Ovary (tissue), 9 donors: ENCODE results near the gene GBP5. TPM values are rescaled to one million over a fixed set of nuclear protein-coding genes. Genes with fewer than 3 reads are reported as not detected.
A peak's percentile ranks its signal among the peaks of the same experiment; 100 is the strongest.

Source experiments
- DNase-seq, 5 donors: peaks; one replicate each; pipeline ENCODE4 v3.0.0-alpha.2; 2019 to 2020
- H3K27ac ChIP-seq, 2 donors: fragments of 200-600 bp; one replicate each; pipeline versions ENCODE4 v1.5.1 to v1.8.0; 2019 to 2022
- H3K27me3 ChIP-seq: fragments of 200-600 bp; one replicate; pipeline ENCODE4 v1.8.0; 2022
- H3K36me3 ChIP-seq: fragments of 200-600 bp; sonication (generic); one replicate; pipeline ENCODE4 v1.5.1; 2019
- H3K4me1 ChIP-seq: one replicate; pipeline ENCODE4 v1.8.1; 2013; ENCODE audit warnings: mild to moderate bottlenecking, moderate library complexity; ENCODE audit not compliant: insufficient read depth
- H3K4me3 ChIP-seq: fragments of 200-600 bp; sonication (generic); one replicate; pipeline ENCODE4 v1.5.1; 2017
- H3K9me3 ChIP-seq, 2 donors: fragments of 200-600 bp in 1 of 2; sonication (generic) in 1 of 2; one replicate each; pipeline versions ENCODE4 v1.5.1 to v1.8.1; 2013 to 2019; ENCODE audit warnings: mild to moderate bottlenecking in 1 of 2, moderate library complexity in 1 of 2
- EP300 ChIP-seq: sonication (generic); formaldehyde crosslinking; IDR thresholded peaks from one replicate; pipeline ENCODE4 v1.6.1; 2017; ENCODE audit warnings: antibody characterized with exemption
- POLR2A ChIP-seq: fragments of 450-650 bp; IDR thresholded peaks from one replicate; pipeline ENCODE4 v1.6.1; 2017; ENCODE audit warnings: antibody characterized with exemption, mild to moderate bottlenecking, moderate library complexity
- WGBS, 3 donors: extraction: QIAGEN DNeasy Blood & Tissue Kit in 1 of 3; methylation state at CpG; one replicate each; pipeline versions ENCODE4 v1.1.5 to v1.1.7; 2013 to 2017; 5-methylcytosine and 5-hydroxymethylcytosine counted together
- intact Hi-C, 4 donors: fragments of 100-400 bp; cut with DNase I; formaldehyde crosslinking; loops; one replicate each; pipeline versions ENCODE4 v1.11.0 to v1.15.1; 2022 to 2023
- polyA plus RNA-seq, 2 donors: library from polyadenylated mRNA; stranded (reverse); fragments of 200-250 nt in 1 of 2; fragments of 350-450 nt in 1 of 2; fragmentation: Illumina TruSeq in 1 of 2; extraction: RNeasy Lipid Tissue Mini Kit (QIAGEN cat#74804) in 1 of 2; gene quantifications; one replicate each; pipeline ENCODE4 v1.2.3, GENCODE V29; 2013 to 2014
- total RNA-seq, 7 donors: library from RNA; depleted of rRNA in 2 of 7; stranded (reverse); fragments of >200 nt in 2 of 7; fragmentation: NEBNext Ultra II Directional in 3 of 7; extraction: Animal tissue kit (Norgen Biotek cat#: 25700) in 3 of 7; gene quantifications; one replicate each; pipeline versions ENCODE4 v1.1.0 to v1.2.4, GENCODE V29; 2016 to 2023
- TF ChIP-seq, protein P1 (sequence below), 3 donors: fragments of 450-650 bp in 2 of 3; fragments of 200-600 bp in 1 of 3; IDR thresholded peaks; one replicate each; pipeline versions ENCODE4 v1.5.1 to v1.8.0; 2016 to 2022; ENCODE audit warnings: antibody characterized with exemption in 3 of 3, mild to moderate bottlenecking in 1 of 3
- donor health status: DM: no; HTN: no; CAD: no; lungs with moderate emphysema.
- donor health status: DM: no; HTN: no; CAD: no.
- donor health status: Bipolar disorder and iron deficiency.
- donor health status: DM: yes; HTN: yes; CAD: no.
- donor health status: DM: no; HTN: no; CAD: no.
- donor health status: DM: yes; HTN: yes; CAD: no.

Gene GBP5
- total and polyA plus RNA-seq, 9 donors: 0.77 to 8.6 (median 1.4) TPM

GRCh38 chr1:89271341-89272015, 1.2 kb downstream of the GBP5 start:
- Histone ChIP-seq H3K4me3 (no peak overlapping the region), H3K9me3 (no peaks in the 10 kb centered on the region), H3K36me3 (no peaks in the 10 kb centered on the region), H3K4me1 (no peaks in the 10 kb centered on the region), H3K27ac (no peak overlapping the region), H3K27me3 (no peaks in the 10 kb centered on the region)
- intact Hi-C loops: loop anchor here in 1 of 4 donors (10.0 kb wide), 1 partner anchor 77 kb away; the partner anchor contains the start of gene GBP4
- DNase-seq: no peak
- 30 to 33% (median 31%) methylated on average over 3 of the region's 3 CpGs for WGBS, 3 donors
- TF ChIP-seq, protein P1, sequence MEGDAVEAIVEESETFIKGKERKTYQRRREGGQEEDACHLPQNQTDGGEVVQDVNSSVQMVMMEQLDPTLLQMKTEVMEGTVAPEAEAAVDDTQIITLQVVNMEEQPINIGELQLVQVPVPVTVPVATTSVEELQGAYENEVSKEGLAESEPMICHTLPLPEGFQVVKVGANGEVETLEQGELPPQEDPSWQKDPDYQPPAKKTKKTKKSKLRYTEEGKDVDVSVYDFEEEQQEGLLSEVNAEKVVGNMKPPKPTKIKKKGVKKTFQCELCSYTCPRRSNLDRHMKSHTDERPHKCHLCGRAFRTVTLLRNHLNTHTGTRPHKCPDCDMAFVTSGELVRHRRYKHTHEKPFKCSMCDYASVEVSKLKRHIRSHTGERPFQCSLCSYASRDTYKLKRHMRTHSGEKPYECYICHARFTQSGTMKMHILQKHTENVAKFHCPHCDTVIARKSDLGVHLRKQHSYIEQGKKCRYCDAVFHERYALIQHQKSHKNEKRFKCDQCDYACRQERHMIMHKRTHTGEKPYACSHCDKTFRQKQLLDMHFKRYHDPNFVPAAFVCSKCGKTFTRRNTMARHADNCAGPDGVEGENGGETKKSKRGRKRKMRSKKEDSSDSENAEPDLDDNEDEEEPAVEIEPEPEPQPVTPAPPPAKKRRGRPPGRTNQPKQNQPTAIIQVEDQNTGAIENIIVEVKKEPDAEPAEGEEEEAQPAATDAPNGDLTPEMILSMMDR (IDR thresholded peaks at IDR 0.05): no peak
- TF ChIP-seq EP300 (no peak), POLR2A (no peak)

DNA sequence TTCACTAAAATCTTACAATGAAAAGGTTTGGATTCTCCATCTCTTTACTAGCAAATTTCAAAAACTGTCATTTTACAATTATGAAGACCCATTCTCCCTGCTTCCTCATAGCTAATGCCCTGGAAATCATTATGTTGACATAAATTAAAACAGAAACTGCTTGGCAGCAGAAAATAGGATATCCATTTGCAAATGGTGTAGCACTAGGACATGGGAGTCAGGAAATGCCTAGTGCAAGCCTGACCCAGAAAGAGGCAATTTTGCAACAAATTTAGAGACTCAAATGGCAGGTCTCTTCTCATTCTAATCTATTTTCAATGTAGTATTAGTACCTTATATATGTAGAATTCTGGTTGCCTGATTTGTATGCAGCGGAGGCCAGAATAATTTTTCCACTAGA, 2.2 kb downstream of the GBP5 start:
- WGBS, 3 donors: 94 to 100% (median 97%) methylated on average over 1 of the region's 1 CpG
- no peaks in the 10 kb centered on the region for H3K36me3 ChIP-seq
- no peaks in the 10 kb centered on the region for H3K4me1 ChIP-seq
- no peaks in the 10 kb centered on the region for H3K27me3 ChIP-seq
- H3K27ac ChIP-seq: no peak overlapping the region
- TF ChIP-seq EP300 (no peak), POLR2A (no peak)
- TF ChIP-seq, protein P1 (IDR thresholded peaks at IDR 0.05): no peak
- DNase-seq: no peak
- H3K4me3 ChIP-seq: no peak overlapping the region
- H3K9me3 ChIP-seq: no peaks in the 10 kb centered on the region
- intact Hi-C loops: loop anchor here in 1 of 4 donors (10.0 kb wide), 1 partner anchor 76 kb away; the partner anchor contains the start of gene GBP4

DNA sequence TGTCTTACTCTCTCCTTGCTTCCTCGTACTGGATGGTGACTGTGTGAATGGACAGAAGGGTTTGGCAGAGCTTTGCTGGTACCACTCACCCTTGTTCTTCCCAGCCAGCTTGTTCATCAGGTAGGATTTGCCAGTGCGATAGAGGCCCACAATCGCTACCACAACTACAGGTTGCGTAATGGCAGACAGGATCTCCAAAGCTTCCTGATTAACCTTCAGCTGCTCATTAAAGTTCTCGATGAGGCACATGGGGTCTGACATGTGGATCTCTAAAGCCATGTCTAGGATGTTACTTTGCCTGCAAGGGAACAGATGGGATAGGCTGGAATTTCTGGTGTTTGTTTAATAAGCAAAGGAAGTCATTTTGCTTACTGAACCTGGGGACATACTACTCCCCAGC, 3.4 kb downstream of the GBP5 start:
- Histone ChIP-seq H3K9me3 (no peaks in the 10 kb centered on the region), H3K36me3 (no peaks in the 10 kb centered on the region), H3K27ac (no peak overlapping the region), H3K4me3 (no peak overlapping the region), H3K4me1 (no peaks in the 10 kb centered on the region), H3K27me3 (no peaks in the 10 kb centered on the region)
- no peak for DNase-seq
- intact Hi-C loops: no loop called here
- TF ChIP-seq, protein P1 (IDR thresholded peaks at IDR 0.05): no peak
- no peak for TF ChIP-seq POLR2A
- TF ChIP-seq EP300: no peak
- WGBS, 3 donors: 84 to 87% (median 87%) methylated on average over 5 of the region's 5 CpGs

GRCh38 chr1:89262643-89263042, 10.0 kb downstream of the GBP5 start:
- intact Hi-C loops: no loop called here
- H3K4me3 ChIP-seq: no peak overlapping the region

DNA sequence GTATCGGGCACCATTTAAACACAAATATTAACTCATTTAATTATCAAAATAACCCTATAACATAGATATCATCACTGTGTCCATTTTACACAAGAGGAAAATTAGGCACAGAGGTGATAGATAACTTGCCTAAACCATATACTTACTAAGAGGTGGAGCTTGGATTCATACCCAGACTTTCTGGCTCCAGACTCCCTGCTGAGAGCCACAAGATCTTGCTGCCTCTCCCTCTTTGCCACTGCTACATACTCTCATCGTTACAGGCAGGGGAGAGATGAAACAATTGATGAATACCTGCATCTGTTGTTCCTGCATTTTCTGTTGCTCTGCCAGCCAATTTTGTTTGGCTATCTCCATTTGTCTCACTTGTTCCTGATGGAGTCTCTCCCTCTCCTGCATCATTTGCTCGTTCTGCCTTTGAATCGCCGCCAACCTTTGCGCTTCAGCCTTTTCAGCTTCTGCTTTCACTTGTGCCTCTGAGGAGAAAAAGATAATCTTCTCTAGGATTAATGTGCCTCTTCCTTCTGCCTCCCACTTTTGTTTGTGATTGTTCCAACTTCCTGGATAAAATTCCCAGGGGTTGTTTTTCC, 10.6 kb downstream of the GBP5 start:
- H3K27me3 ChIP-seq: no peaks in the 10 kb centered on the region
- H3K4me1 ChIP-seq: peaks cover 7% of the 10 kb centered on the region
- no peaks in the 10 kb centered on the region for H3K9me3 ChIP-seq
- H3K27ac ChIP-seq: peak overlapping the region in 1 of 2 donors; percentile 57
- DNase-seq: peak; percentile 47 to 61 (median 55)
- intact Hi-C loops: no loop called here
- TF ChIP-seq, protein P1 (IDR thresholded peaks at IDR 0.05): no peak
- no peak for TF ChIP-seq EP300
- TF ChIP-seq POLR2A: no peak
- 16 to 19% (median 17%) methylated on average over 6 of the region's 6 CpGs for WGBS, 3 donors
- no peaks in the 10 kb centered on the region for H3K36me3 ChIP-seq
- peak overlapping the region; percentile 17 for H3K4me3 ChIP-seq

More at GRCh38 chr1:89262643-89263042, 10.0 kb downstream of the GBP5 start:
- Histone ChIP-seq H3K36me3 (no peaks in the 10 kb centered on the region), H3K4me1 (peaks cover 7% of the 10 kb centered on the region), H3K9me3 (no peaks in the 10 kb centered on the region), H3K27ac (peak overlapping the region in 1 of 2 donors; percentile 57), H3K27me3 (no peaks in the 10 kb centered on the region)
- DNase-seq: no peak
- WGBS, 3 donors: 5 to 6% (median 6%) methylated on average over 2 of the region's 2 CpGs
- TF ChIP-seq EP300: no peak
